Spleen (tissue), 7 donors: Measurements from ENCODE around the gene SALL4.

Experiments
- CTCF ChIP-seq, 11 experiments: fragments of 200-600 bp in 7 of 11; fragments of 450-650 bp in 4 of 11; sonication (generic) in 4 of 11; IDR thresholded peaks in 8 of 11; conservative IDR thresholded peaks in 3 of 11; 1 replicate in 7 of 11; 2 replicates in 4 of 11; pipeline versions ENCODE4 v1.4.0 to v1.8.0; 2016 to 2021; ENCODE audit warnings: antibody characterized with exemption in 11 of 11, inconsistent platforms in 4 of 11, mild to moderate bottlenecking in 1 of 11
- POLR2A ChIP-seq, 3 donors: fragments of 450-650 bp; IDR thresholded peaks; one replicate each; pipeline ENCODE4 v1.5.1; 2017; ENCODE audit warnings: antibody characterized with exemption in 3 of 3, mild to moderate bottlenecking in 1 of 3
- POLR2AphosphoS5 ChIP-seq, 3 donors: sonication (generic); formaldehyde crosslinking; IDR thresholded peaks; one replicate each; pipeline ENCODE4 v1.5.1; 2017; ENCODE audit warnings: antibody characterized with exemption in 3 of 3
- donor health status: DM: no; HTN: no; CAD: no; lungs with moderate emphysema.
- donor health status: DM: no; HTN: no; CAD: no.
- donor health status: DM: no; HTN: no; CAD: no.

- TF ChIP-seq CTCF (IDR thresholded peaks at IDR 0.05 in 8 of 11, conservative IDR thresholded peaks at IDR 0.05 in 3 of 11) (no peak), POLR2AphosphoS5 (IDR thresholded peaks at IDR 0.05) (no peak), POLR2A (IDR thresholded peaks at IDR 0.05) (no peak)
These were observed 45.7 kb downstream of the SALL4 start for GRCh38 chr20:51756653-51757052.
